ENCODE data around the gene ZBTB38.

GRCh38 chr3:141377377-141377776 lies 9.1 kb downstream of the ZBTB38 start:
- TF ChIP-seq CTCF (IDR thresholded peaks at IDR 0.05) (no peak), POLR2A (IDR thresholded peaks at IDR 0.05) (no peak)
